Measurements from ENCODE around the gene LGR6.
A peak's percentile ranks its signal among the peaks of the same experiment; 100 is the strongest.

LGR6 gene

GRCh38 chr1:202199040-202199889, 5.7 kb downstream of the LGR6 start:
- no peak for DNase-seq

DNA sequence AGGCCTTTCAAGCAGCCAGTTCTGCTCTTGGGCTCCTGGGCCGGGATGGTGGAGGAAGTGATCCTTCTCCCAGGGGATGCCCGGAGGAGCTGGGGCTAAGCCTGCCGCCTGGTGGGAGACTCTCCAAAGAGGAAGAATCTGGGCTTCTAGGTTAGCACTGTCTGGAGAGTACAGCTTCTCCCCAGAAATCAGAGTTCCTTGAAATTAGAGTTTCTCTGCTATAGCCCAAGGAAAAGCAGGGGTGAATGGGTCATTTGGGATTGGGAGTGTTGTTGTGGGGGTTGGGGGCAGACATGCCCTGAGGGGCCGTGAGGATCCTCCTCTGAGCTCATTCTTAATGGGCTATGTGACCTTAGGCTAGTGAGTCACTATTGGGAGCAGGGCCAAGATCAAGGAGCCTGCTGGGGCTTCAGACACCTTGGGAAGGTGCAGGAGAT, 6.5 kb downstream of the LGR6 start:
- no peak for DNase-seq

- no peak for DNase-seq
Observed at GRCh38 chr1:202200669-202201068, 7.1 kb downstream of the LGR6 start.

GRCh38 chr1:202201266-202201665, 7.7 kb downstream of the LGR6 start:
- no peak for DNase-seq

GRCh38 chr1:202201971-202202370, 8.4 kb downstream of the LGR6 start:
- no peak for DNase-seq

DNA sequence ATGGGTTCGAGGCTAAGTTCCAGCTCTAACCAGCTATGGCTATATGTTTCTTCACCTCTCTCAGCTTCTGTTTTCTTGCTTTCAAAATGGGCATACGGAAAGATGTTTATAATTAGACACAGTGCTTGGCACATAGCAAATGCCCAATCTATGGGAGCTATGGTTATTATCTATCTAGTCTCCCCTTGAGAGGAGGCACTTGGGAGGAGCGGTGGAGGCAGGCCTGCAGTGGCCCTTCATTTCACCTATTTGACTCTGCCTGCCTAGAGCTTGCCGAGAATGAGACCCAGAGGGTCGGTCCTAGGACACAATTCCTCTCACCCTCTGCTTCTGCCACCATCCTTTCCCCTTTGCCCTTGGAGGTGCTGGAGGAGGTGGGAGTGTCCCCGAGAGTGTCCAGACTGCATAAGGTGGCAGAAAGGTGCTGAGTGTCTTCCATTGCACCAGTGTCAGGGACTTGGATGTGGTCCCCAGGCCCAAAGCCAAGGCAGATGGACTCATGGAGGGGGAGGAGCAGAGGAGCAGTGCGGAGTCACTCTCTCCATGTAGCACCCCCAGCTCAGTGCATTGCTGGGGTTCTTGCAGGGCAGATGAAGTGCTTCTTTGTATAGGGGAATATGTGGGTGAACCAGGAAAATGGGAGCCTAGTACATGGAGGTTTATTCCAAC, 9.0 kb downstream of the LGR6 start:
- DNase-seq, result no peak

- DNase-seq, result no peak
Observed at GRCh38 chr1:202203238-202204039, 9.8 kb downstream of the LGR6 start.

DNA sequence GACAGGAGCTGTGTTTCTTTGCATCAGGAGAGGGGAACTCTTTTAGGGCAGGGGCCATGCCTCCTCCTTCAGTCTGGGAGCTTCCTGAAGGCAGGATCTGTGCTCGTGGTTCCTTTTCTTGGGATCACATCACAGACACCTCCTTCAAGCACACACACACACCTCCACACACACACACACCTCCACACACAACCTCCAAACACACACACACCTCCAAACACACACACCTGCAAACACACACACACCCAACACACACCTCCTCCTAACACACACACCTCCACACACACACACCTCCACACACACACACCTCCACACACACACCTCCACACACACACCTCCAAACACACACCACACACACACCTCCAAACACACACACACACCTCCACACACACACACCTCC, 10.5 kb downstream of the LGR6 start:
- no peak for DNase-seq

GRCh38 chr1:202205523-202206190, 12.1 kb downstream of the LGR6 start:
- no peak for DNase-seq

DNA sequence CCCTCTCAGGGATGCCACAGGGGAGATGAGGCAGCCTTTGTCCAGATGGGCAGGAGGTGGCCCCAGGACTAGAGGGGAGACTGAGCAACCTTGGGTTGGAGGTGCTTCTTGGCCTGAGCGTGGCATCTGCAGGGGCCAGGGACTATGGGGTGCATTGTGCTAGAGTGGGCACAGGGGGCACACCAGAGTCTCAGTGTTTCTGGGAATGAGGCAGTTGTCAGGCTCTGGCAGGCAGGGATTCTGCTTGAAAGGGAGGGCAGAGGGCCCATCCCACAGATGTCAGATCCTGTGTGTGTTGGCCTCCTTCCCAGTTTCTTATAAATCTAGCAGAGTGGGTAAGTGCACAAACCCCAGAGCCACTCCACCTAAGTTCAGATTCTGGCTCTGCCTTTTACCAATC, 13.7 kb downstream of the LGR6 start:
- DNase-seq, result peak; percentile 43

DNA sequence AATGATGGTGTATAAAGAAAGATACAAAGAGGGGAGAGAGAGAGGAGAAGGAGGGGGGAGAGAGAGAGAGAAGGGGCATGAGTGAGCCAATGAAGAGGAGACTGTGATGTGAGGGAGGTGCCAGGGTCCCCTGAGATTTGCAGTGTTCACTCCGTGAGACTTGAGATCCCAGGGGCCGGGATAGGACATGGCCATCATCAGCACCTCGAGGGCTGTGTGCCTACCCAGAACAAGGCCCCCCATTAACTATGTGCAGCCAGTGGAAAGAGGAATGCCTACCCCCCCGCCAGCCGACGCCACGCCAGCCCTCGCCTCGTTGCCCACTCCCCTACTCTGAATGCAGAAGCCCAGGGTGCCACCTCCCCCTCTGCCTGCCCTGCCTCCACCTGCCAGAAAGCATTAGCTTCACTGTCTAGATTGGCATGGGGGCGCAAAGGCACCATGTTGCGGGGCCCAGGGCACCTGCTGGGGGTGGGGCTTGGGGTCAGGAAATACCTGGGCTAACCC, 14.8 kb downstream of the LGR6 start:
- no peak for DNase-seq

- peak; percentile 18 for DNase-seq
Observed at GRCh38 chr1:202210385-202210784, 16.8 kb downstream of the LGR6 start.

GRCh38 chr1:202210969-202211368, 17.4 kb downstream of the LGR6 start:
- DNase-seq, result no peak

DNA sequence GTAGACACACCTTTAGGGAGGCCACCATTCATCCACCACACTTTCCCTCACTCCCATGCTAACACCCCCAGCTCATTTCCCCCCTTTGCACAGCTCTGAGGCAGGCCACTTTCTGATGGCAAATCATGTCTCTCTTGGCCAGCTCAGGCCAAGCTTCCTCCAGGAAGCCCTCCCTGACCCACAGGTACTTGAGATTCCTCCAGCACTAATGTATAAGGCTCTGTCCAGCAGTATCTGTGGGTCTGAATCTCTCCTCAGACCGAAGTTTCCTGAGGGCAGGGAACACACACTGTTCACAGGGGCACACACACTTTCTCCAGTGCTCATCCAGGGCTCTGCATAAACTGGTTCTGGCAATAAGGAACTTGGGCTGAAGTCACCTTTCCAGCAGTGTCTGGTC, 19.2 kb downstream of the LGR6 start:
- no peak for DNase-seq

DNA sequence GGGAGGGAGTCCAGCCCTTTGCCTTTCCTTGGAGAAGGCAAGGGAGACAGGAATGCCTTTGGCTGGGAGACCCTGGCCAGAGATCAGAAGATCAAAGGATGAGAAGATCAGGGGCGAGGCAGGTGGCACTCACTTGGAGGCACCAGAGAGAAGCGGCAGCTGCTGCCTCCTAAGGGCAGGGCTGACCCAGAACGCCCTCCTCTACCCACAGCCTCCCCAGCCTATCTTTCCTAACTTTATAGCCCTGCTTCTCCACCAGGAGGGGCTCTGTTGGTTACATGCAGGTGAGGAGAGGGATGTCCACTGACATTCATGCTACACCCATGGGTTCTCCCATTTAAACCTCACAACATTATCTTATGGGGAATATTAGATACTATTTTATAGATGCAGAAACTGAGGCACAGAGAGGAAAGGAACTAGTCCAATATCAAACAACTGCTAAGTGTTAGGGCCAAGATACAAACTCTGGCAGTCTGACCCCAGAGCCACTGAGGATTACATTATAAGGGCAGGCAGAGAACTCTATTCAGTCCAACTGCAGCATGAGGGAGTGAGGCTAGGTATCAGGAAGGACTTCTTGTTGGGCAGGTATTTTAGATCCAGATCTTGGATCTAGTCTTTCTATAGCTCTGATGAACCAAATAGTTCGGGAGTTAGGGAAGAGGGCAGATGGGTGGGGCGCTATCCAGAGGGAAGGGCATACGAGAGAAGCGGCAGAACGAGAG, 19.9 kb downstream of the LGR6 start:
- no peak for DNase-seq

DNA sequence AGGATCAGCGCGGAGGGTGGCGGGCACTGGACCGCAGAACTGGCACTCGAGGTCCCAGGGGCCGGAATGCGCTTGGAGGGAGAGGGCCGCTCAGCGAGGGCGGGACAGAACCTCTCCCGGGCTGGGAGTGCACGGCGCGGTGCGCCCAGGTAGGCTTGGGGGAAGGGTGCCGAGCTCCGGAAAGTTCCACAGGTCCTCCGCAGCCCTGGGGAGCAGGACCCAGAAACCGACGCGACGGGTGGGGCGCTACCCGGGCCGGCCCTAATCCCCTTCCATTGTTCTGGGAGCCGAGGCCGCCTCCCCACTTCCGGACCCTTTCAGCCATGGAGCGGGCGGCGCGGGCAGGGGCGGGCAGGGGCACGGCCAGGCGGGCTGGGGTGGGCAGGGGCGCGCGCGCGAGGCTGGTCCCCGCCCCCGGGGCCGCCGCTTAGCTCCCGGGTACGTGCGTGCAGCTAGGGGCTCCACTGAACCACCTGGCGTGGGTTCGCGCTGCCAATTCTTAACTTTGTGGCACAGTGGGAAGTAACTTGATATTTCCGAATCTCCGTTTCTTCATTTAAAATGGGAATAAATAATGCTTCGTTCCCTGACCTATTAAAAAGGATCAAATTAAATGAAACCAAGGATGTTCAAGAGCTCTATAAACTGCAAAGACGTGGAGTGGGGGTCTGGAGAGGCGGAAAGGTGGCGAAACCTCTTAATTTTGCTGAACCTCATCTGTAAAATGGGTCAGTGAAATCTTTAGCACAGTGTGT, 20.7 kb downstream of the LGR6 start:
- no peak for DNase-seq

GRCh38 chr1:202215472-202216130, 22.0 kb downstream of the LGR6 start:
- DNase-seq, result no peak

DNA sequence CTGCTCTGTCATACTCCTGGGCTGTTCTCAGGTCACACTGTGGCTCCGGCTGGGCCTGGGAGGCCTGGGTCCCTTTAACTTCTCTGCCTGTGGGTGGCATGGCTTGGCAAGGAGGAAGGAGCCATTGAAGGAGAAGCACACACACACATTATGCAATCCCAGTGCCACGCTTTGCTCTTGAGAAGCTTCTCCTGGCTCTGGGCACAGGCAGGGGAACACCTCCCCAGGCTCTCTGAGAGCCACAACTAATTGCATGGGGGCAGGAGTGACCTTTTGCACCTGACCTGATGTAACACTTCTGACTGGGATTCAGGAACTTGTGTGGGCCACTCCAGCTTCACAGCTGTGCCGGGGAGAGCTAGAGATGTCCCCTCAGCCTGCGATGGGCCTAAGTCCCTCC, 23.1 kb downstream of the LGR6 start:
- no peak for DNase-seq

DNA sequence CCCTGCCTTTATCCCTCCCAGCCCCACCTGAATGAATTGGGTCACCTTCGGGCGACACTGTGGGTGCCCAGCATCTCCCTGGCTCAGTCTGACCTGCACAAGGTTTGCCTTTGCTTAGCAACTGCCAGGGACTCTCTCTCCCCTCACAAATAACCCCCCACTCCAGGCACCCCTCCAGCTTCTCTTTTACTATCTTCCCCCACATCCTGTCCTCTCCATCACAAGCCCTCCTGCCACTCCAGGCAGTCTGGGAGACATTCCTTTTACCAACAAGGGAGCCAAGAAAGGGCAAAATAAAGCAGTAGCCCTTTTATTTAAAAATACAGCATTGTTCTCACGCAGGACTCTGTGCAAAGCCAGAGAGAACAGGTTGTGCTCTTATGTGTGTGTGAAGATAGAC, 23.9 kb downstream of the LGR6 start:
- DNase-seq, result no peak

DNA sequence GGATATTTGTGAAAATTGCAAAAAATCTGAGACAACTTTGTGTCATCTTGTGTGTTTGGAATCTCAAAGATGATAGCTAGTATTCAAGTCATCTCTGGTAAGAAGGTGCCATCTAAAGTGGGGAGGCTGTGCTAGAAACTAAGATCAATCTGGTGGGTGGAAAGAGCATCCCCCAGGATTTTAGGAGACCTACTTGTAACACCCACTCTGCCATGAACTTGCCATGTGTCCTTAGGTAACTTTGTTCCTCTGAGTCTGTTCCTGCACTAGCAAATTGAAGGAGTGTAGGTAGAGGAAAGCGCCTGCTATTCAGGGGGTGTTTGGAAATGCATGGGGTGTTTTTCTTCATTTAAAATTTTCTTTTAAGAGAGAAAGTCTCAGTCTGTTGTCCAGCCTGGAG, 24.4 kb downstream of the LGR6 start:
- DNase-seq, result no peak

- no peak for DNase-seq
Observed at GRCh38 chr1:202220733-202221132, 27.1 kb downstream of the LGR6 start.

Data from fibroblast of skin of abdomen (primary cell).